Measurements from ENCODE around the gene HTD2.

Gene HTD2

DNA sequence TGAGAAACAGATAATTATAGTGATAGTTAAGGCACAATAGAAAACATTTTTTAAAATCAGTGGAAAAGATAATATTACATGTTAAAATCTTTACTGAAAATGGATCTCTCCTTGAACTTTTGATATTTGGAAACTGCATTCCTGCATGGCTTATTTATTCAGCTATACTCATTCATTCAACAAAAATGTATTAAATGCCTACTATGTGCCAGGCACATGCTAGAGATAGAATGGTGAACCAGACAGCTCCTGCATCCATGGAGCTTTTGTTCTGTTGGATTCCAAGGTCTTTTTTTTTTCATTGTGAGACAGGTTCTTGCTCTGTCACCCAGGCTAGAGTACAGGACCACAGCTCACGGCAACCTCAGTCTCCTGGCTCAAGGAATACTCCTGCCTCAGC, 30.9 kb downstream of the HTD2 start:
- TF ChIP-seq, protein P1, sequence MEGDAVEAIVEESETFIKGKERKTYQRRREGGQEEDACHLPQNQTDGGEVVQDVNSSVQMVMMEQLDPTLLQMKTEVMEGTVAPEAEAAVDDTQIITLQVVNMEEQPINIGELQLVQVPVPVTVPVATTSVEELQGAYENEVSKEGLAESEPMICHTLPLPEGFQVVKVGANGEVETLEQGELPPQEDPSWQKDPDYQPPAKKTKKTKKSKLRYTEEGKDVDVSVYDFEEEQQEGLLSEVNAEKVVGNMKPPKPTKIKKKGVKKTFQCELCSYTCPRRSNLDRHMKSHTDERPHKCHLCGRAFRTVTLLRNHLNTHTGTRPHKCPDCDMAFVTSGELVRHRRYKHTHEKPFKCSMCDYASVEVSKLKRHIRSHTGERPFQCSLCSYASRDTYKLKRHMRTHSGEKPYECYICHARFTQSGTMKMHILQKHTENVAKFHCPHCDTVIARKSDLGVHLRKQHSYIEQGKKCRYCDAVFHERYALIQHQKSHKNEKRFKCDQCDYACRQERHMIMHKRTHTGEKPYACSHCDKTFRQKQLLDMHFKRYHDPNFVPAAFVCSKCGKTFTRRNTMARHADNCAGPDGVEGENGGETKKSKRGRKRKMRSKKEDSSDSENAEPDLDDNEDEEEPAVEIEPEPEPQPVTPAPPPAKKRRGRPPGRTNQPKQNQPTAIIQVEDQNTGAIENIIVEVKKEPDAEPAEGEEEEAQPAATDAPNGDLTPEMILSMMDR (IDR thresholded peaks at IDR 0.05), result no peak

DNA sequence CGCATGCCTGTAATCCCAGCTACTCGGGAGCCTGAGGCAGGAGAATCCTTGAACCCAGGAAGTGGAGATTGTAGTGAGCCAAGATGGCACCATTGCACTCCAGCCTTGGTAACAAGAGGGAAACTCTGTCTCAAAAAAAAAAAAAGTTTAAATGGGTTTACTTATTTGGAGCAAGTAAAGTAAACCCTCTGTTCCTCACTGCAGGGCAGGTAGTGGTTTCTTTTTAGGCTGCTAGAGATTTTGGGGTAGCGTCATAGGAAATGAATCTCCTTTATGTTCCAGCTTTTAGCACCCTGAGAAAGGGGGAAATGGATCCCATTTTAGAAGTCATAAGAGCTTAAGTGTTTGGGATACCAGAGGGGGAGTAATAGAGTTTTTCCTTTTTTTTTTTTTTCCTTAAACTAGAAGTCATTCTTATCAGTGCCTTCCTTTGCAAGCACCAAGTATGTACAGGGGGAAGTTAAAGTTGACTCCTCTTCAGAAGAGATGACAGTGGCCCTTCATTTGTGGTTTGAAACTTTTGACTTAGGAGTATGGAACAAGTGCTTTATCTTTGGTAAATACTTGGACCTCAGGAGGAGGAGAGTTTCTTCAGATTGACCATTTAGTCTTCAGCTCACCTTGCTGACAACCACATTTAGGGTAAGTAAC, 34.4 kb downstream of the HTD2 start:
- TF ChIP-seq, protein P1 (IDR thresholded peaks at IDR 0.05), result no peak

DNA sequence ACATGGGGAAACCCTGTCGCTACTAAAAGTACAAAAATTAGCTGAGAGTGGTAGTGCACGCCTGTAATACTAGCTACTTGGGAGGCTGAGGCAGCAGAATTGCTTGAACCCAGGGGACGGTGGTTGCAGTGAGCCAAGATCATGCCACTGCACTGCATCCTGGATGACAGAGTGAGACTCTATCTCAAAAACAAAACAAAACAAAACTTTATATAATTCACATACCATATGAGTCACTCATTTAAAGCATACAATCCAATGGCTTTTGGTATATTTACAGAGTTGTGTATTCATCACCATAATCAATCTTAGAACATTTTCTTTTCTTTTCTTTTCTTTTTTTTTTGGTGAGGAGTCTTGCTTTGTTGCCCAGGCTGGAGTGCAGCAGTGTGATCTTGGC, 35.1 kb downstream of the HTD2 start:
- TF ChIP-seq, protein P1 (IDR thresholded peaks at IDR 0.05), result no peak

DNA sequence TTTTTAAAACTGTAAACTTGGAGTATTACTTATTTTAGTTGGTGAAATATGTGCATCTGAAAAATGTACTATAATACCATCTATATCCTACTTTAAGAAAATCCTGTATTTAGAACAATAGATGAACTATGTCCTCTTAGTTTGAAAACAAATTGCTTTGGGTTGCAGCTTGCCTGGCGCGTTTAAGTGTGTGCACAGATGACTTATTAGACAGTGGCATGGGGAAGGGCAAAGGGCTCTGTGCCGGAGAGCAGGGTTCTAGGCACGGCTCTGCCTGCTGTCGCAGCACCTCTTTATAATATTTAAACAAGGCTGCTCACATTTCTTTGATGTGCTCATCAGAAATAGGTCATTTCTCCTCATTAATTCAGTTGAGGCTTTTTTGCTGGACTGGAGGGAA, 36.4 kb downstream of the HTD2 start:
- TF ChIP-seq, protein P1 (IDR thresholded peaks at IDR 0.05), result no peak

DNA sequence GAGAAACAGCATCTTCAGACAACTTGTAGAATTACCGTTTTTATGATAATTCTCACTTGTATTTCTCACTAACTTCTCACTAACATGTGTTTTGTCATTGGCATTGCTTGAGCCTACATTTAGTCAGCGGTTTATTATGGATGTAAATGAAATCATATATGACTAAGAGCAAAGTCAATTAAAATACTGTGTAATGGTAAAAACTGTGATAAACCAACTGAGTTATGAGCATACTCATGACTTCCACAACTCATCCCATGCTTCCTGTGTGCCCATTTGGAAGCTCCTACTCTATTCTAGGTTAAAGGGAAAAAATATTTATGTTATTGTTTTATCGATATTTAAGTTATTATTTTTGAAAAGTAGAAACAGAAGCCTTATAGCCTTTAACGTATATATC, 39.1 kb downstream of the HTD2 start:
- TF ChIP-seq, protein P1 (IDR thresholded peaks at IDR 0.05), result no peak

DNA sequence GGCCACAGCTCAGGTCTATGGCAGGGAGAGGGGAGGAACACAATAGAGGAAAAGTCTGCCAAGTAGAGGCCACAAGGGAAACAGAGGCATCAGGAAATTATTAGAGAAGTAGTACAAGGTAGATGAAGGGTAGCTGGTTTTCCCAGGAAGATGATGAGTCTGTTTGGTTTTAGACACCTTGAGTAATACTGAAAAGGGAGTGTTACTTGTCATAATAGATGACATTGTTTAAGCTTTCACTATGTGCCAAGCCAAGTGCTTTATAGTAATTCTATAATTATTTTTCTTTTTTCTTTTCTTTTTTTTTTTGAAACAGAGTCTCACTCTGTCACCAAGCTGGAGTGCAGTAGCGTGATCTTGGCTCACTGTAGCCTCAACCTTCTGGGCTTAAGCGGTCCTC, 40.0 kb downstream of the HTD2 start:
- TF ChIP-seq, protein P1 (IDR thresholded peaks at IDR 0.05), result no peak

DNA sequence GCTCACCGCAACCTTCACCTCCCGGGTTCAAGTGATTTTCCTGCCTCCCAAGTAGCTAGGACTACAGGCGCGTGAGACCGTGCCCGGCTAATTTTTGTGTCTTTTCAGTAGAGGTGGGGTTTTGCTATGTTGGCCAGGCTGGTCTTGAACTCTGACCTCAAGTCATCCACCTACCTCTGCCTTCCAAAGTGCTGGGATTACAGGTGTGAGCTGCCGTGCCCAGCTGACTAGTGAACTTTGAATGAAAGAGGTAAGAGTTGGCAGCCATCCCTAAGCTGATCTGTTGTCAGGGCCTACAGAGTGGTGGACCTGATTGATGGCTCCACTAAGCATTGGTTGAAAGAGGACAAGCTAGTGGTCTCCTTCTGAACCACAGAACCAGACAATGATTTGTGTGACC, 41.7 kb downstream of the HTD2 start:
- TF ChIP-seq, protein P1 (IDR thresholded peaks at IDR 0.05), result no peak

Data from LNCAP (cell line).